NOMO-1 treated with dmso at 0.1 percent for 144 hours (cell line): ENCODE results near the gene CLDN10.
"Not testable (repeated sequence)": the region's sequence is repeated elsewhere in the genome, so short reads cannot be mapped to it uniquely, and the experiment has no call there.

ENCODE experiments used
- DNase-seq: peaks from one replicate; lab custom pipeline; 2025; ENCODE audit not compliant: unreplicated experiment; lab: John Stamatoyannopoulos, UW

CLDN10 gene

DNA sequence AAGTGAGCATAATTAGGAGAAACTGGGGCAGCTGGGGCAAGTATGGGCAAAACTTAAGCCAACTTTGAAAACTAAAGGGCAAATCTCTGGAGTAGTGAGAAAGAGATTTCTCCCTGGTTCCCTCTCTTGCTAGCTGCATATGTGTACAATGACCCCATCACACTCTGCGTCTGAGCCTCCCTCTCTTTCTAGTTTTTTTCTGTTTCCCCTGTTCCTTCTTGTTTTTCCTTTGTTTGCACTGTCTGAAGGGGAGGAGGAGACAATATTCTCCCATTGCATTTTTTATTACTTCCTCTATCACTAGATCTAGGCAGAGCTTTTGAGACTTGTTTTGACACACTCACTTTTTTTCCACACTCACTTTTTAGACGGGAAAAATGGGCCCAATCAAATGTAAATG lies 11.2 kb upstream of the CLDN10 start:
- no peak for DNase-seq

DNA sequence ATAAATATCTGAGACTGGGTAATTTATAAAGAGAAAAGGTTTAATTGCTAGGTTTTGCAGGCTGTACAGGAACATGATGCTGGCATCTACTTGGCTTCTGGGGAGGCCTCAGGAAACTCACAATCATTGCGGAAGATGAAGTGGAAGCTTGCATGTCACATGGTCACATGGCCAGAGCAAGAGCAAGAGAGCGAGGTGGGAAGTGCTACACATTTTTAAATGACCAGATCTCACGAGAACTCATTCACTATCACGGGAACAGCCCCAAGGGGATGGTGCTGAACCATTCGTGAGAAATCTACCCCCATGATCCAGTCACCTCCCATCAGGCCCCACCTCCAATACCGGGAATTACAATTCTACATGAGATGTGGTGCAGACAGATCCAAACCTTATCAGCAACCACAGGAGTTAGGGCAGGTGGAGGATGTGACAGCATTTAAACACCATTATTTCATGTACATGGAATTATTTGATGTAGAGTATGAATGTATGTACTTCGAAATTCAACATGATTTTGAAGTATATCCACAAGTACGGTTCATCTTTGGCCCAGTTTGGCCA lies 10.5 kb upstream of the CLDN10 start:
- DNase-seq = no peak

DNA sequence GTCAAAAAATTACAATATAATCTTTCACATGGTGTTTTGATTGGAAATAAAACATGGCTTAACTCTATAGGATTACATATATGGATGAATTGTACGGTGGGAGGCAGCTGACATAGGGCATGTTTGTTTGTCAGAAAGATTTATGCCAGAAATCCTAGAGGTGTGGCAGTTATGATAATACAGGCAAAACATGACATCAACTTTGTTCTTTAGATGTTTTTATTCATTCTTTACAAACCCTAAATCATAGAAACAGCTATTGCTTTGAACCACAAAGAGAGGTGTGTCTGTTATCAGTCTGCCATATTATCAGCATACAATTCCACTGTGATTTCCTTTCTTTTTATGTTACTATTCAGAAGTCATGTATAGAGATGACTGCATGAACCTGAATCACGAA lies 8.2 kb upstream of the CLDN10 start:
- DNase-seq = no peak

DNA sequence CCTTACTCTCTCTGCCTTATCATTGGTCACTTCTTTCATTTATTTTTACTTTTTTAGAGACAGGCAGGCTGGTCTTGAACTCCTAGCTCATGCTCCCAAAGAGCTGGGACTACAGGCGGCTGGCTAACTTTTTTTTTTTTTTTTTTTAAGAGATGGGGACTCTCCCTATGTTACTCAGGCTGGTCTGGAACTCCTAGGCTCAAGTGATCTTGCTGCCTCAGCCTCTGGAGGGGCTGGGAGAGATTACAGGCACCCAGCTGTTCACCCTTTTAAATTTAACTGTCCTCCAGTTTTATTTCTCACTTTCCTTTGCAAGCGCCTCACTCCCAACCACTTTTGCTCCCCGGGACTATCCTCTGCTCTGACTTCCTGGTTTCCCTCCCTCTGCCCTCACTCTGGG lies 5.6 kb upstream of the CLDN10 start:
- no peak for DNase-seq

DNA sequence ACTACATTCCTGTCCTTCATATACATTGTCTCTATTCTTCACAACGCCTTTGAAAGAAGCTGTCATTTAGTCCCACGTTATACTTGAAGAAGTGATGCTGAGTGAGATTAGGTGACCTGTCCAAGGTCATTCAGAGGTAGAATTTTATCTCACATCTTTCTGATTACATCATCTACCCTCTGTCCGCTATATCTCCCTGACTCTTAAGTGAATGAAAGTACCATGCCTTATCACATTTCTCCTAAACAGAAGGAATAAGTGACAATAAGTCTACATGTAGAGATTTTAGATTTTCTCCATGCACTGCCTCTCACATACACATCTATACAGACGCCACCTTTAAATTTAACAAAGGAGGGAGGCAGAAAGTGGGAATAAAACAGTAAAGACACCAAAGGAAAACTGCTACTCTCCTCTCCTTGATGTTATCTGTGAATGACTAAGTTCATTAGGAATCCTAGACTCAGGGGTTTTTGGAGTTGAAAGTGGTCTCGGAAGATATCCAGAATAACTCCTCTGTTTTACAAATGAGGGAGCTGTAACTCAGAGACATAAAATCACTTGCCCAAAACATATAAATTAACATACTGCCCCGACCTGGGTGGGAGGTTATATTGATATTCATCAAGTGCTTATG lies 4.9 kb upstream of the CLDN10 start:
- DNase-seq = no peak

DNA sequence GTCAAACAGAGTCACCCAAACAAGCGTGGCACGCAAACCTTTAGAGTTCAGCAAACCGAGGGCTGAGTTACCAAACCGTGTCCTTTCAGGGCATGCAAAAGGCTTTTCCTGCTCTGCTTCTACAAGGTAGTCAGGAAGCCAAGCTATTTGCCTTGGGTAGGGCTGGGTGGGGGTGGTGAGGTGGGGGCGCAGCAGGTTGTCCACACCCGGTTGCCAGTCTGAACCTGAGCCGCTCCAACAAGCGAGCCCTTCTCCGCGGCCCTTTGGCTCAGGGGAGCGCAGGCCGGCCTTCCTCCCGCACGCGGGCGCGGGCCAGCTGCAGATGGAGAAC lies 347 bp upstream of the CLDN10 start:
- DNase-seq = no peak

DNA sequence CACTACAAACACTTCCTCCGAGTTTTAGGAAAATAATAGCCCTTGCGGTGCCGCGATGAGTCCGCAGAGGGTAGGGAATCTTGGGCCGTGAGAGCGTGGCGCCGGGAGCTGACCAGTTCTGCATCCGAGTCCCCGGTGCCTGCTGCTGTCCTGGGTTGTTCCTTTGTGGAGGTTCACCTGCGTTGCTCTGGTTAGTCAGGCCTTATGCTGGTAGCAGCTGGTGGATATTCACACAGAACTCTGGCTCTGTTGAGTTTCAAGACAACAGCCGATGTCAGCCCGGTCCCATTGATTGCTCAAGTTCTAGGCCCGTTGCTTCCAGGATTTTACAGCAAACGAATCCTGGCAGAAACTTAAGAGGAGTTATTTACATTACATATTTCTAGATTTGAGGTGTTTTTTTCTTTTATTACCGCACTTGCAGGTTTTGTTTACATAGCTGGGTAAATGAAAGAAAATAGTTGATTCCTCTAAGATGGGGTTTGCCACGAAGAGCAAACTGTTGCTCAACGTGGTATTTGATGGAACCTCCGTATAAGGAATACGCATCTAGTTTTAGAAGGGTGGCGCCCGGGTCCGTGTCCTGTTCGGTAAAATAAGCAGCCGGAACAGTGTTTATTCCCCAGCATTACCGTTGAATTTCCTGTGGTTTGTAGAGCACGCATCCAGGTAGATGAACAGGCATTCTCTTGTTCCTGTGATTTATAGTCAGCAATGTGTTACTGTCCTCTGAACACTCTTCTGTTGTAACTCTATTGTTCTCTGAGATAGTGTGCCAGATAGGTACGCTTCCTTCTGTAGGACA lies 1.3 kb downstream of the CLDN10 start:
- DNase-seq = no peak

DNA sequence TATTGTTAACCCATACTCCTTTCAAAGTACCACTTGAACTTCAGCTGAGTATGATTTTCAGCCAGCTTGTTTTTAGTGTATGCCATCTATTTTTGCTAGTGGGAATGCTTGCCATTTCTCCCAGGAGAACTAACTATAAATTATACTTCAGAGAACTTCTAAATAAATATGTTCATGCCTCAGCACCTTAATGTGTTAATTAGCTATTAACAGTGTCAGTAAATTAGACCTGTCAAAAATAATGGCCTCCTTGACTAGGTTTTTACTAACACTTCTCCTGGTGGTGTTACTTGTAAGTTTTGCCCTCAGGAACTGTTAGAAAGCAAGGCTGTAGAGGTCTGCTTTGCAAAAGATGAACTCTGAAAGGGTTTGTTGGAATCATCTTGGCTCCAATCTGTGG lies 4.5 kb downstream of the CLDN10 start:
- no peak for DNase-seq

DNA sequence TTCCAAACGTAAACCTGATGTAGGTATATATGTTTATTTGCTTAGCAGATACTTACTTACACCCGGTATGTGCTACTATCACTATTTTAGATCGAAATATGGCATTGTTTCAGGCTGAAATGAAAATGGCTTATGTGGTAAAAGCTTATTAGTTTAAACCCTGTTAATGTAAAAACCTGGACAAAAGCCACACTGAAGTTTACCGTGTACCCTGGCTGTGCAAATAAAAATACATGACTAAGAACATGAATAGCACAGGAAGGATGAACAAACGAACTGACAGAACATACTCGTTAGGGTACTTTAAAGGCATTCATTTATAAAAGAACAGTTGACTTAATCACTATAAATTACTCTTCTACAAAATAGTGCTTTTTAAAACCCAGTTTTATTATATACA lies 6.6 kb downstream of the CLDN10 start:
- no peak for DNase-seq

DNA sequence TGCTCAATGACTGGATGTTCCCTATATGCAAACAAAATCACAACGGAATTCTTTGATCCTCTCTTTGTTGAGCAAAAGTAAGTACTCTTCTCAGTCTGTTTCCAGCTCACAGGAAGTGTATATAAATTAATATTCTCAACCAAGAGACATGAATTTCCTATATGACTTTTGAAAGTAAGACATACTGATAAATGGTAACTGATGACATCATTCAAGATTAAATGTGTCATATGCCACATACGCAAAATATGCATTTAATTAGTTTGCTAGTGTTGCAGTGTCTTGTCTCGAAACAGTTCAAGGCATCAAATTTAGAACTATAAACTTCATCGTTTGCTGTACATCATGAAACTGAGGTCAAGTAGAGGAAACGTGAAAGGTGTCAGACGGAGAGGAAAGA lies 7.9 kb downstream of the CLDN10 start:
- no peak for DNase-seq

DNA sequence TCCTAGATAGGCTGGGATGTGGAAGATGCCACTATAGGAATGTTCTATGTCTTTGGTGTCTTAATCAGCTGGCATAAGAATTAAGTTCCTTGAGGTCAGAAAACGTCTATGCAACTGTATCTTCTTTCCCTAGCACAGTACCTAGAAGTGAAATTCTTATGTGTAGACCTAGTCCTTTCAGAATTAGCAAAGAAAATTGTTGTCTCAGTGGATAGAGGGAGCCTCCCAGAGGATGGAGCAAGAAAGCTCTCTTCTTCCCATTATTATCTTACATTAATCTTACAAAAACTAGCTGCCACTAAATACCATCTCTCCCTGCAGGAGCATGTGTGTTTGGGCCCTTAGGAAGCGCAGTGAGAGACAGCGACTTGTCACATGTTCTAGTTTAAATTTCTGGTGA lies 11.6 kb downstream of the CLDN10 start:
- DNase-seq = no peak

DNA sequence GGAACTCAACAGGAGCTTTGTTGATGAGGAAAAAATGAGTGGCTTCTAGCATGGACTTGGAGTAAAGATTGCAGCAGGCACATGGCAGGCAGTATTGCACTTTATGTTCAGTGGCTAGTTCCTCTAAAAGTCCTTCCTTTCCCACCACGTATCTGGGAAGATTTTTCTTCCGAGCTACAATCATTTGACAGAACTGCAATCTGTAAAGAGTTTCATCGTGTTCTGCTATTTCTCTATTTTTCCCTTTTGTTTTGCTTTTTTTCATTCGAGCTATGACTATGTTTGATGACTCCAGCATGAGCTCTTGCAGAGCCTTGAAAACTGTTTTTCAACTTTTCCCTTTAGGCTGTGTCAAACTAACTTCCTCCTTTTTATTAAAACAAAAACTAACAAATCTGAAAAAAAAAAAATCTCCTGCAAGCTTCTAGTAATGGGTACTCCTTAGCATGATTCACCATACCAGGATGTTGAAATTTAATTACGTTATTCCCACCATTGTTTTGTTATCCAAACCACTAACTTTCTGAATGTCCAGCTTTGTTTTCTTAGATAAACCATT lies 12.3 kb downstream of the CLDN10 start:
- DNase-seq = no peak

DNA sequence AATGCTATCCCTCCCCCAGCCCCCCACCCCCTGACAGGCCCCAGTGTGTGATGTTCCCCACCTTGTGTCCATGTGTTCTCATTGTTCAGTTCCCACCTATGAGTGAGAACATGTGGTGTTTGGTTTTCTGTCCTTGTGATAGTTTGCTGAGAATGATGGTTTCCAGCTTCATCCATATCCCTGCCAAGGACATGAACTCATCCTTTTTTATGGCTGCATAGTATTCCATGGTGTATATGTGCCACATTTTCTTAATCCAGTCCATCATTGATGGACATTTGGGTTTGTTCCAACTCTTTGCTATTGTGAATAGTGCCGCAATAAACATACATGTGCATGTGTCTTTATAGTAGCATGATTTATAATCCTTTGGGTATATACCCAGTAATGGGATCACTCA lies 13.2 kb downstream of the CLDN10 start:
- not testable (repeated sequence) for DNase-seq

DNA sequence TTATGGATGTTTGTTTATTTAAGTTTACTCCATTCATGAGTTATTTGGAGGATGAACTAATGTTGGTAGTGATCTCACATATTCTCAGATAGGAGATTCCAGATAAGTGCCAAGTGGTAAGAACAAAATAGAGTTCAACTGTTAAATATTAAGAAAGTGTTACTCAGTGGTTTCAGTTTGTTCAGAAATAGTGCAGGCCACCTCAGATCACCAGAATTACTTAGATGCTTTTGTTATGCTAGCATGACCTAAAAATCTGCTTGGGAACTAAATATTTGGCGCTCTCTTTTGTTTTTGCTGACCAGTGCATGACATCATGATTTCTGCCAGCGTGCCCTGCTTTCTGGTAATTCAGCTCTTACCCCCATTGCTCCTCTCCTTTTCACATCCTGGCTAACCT lies 15.6 kb downstream of the CLDN10 start:
- DNase-seq = no peak

DNA sequence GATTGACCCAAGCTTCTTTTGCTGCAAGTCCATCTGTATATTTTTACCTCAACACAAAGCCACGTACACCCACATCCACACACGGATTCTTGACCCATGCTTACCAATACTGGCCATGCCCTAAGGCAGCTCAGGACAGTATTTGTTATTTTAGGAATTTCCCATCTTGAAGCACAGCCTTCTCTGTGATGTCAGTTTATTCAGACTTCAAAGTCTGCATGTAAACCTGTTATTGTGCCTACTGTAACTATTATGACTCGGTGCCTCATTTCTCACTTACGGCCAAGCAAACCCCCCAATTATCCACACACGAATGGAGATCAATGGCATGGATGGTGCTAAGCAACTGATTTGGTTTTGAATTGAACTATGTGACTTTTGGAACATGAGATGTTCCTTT lies 17.5 kb downstream of the CLDN10 start:
- no peak for DNase-seq

DNA sequence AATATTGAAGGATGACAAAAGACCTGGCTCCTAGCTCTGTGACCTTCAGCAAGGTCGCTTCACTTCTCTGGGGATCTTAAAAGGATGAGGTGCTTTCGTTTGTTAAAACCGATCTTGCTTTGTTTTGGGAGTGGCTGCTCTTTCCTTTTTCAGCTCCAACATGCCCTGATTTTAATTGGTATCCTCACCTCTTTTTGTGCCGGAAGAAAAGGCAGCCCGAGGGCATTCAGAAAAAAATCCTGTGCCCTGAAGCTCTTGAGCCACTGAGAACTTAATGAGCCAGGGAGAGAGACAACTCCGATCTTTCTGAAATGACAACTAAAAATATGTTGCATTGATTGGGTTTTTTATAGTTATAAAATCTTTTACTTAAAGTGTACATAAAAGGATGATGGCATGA lies 19.4 kb downstream of the CLDN10 start:
- DNase-seq = no peak

DNA sequence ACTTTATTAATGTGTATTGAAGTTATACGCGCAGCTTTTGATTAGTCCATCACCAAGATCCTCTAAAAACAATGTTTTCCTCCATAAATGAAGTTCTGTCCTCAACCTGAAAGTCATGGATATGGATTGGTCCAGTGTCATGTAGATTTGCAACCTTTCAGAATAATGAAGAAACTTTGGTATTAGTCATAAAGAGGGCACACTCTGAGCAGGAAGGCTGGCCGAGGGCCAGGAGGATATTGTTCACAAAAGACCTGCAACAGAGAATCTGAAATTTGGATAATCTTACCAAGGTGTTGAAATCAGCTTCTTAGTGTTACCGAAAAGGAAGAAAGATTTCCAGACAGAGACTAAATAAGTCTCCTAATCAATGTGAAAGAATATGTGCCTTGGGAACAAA lies 20.7 kb downstream of the CLDN10 start:
- DNase-seq = no peak

DNA sequence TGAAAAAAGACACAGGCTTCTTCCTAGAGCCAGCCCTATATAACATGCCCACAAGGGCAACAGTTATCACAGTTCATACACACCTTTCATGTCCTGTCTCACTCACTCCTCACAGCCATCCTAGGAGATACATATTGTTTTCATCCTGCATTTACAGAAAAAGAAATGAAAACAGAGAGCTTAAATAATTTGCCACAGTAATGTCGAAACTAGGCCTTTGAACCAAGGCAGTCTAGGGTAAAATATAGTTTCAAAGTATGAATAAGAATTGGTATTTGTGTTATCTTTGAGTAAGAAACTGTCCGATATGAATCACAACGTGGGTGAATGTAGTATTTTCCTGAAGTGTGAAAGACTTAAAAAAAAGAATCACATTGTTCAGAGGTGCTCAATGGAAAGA lies 26.8 kb downstream of the CLDN10 start:
- DNase-seq = no peak

DNA sequence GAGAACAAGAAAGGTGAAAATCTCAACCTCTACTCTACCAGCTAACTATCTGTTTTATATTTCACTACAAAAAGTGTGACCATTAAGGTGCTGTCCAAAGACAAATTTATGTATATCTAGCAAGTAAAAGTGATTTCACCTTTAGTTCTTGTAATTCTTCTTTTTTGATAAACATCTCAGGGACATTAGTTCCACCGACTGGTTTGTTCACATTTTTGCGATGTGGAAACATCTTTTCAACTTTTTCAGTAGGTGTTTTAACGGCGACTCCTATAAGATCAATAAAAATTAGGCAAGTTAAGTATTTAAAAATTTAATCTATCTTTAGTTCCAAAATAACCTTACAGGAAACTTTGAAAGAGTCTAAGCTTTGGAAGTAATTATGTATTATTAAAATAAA lies 33.3 kb downstream of the CLDN10 start:
- no peak for DNase-seq

DNA sequence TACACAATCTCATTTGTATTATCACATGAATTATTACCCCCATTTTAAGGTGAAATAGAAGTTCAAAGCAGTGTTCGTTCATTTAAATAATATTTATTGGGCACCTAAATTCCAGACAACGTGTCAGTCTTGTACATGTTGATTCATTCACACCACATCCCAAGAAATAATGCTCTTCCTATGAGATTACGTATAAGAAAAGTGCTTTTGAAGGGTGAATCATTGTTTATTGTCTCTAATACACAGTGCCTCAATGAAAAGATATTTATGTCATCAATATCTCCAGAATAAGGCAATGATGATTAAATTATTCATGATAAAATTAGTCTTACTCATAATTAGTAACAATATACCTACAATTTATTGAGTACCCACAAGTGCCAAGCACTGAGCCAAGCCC lies 35.6 kb downstream of the CLDN10 start:
- no peak for DNase-seq

DNA sequence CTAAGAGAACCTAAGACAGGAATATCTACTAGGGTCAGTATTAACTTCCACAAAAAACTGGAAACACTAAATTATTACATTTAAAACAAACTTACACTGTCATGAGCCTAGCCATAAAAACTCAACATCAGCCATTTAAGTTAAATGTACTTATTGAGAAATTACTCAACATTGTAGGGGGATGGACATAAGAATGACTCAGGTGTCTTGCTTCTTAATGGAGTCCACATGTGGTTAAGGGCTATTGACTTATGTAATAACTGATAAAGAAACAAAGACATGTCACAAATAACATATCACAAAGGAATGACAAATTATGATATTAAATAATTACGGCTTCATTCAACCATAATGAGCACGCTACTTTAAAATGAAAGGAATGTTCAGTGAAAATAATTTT lies 36.2 kb downstream of the CLDN10 start:
- DNase-seq = no peak

DNA sequence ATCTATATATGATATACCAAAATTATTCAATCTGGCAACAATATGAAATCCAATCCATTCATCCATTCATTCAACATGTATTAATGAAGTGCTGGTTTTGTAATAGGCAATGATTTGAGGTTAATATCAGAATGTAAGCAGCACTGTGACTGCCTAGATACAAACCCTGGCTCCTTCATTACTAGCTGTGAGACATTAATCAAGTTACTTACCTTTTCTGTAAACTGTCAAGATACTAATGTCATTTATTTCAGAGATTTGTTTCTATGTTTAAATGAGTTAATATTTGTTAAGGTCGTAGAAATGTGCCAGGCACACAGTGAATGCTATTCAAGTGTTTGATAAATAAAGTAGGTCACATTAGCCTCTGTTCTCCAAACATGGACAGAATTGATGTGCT lies 40.9 kb downstream of the CLDN10 start:
- DNase-seq = no peak
